NB4 (cell line): Measurements from ENCODE around the gene ADPRS.

Experiments
- CTCF ChIP-seq: IDR thresholded peaks from one replicate; pipeline ENCODE4 v1.5.1; 2012; ENCODE audit warnings: low read depth, low read length
- MAX ChIP-seq: IDR thresholded peaks from 2 replicates; pipeline ENCODE4 v1.6.1; 2011; ENCODE audit warnings: low read depth, low read length
- MYC ChIP-seq: IDR thresholded peaks from 2 replicates; pipeline ENCODE4 v1.6.1; 2011; ENCODE audit warnings: low read depth, low read length

GRCh38 chr1:36081926-36082485 lies 6.7 kb upstream of the ADPRS start:
- TF ChIP-seq CTCF (no peak), MYC (no peak), MAX (no peak)
